CD4-positive, alpha-beta T cell treated with Interleukin-21 for 1 hour (primary cell): ENCODE data around the gene AQP4.

Experiments
- DNase-seq: peaks from one replicate; pipeline ENCODE4 v3.0.0-alpha.2; 2020

The AQP4 gene

GRCh38 chr18:26865557-26865956, at the start of gene AQP4:
TSS of gene AQP4 (minus strand) at chr18:26865707. CDS start at chr18:26865689, 18 bp downstream.
- no peak for DNase-seq

- DNase-seq: no peak
These were observed 46.3 kb upstream of the AQP4 start for GRCh38 chr18:26911840-26912239.

GRCh38 chr18:26909599-26910290, 44.2 kb upstream of the AQP4 start:
- DNase-seq: no peak

- DNase-seq: no peak
These were observed 43.4 kb upstream of the AQP4 start for GRCh38 chr18:26908906-26909305.

GRCh38 chr18:26902291-26902690, 36.8 kb upstream of the AQP4 start:
- no peak for DNase-seq

GRCh38 chr18:26901020-26901419, 35.5 kb upstream of the AQP4 start:
- no peak for DNase-seq

- DNase-seq: no peak
These were observed 28.9 kb upstream of the AQP4 start for GRCh38 chr18:26894426-26894825.

GRCh38 chr18:26893996-26894395, 28.5 kb upstream of the AQP4 start:
- DNase-seq: no peak

- DNase-seq: no peak
These were observed 22.8 kb upstream of the AQP4 start for GRCh38 chr18:26888259-26888658.

- no peak for DNase-seq
These were observed 9.6 kb upstream of the AQP4 start for GRCh38 chr18:26875040-26875654.

- DNase-seq: no peak
These were observed 8.8 kb upstream of the AQP4 start for GRCh38 chr18:26874283-26874682.

GRCh38 chr18:26869640-26870039, 4.1 kb upstream of the AQP4 start:
- no peak for DNase-seq

- DNase-seq: no peak
These were observed 3.6 kb upstream of the AQP4 start for GRCh38 chr18:26868968-26869586.

- no peak for DNase-seq
These were observed 2.0 kb upstream of the AQP4 start for GRCh38 chr18:26867471-26867870.

GRCh38 chr18:26864658-26865057, 849 bp downstream of the AQP4 start:
- DNase-seq: no peak

- DNase-seq: no peak
These were observed 1.5 kb downstream of the AQP4 start for GRCh38 chr18:26863921-26864497.

- no peak for DNase-seq
These were observed 2.2 kb downstream of the AQP4 start for GRCh38 chr18:26863122-26863879.

- no peak for DNase-seq
These were observed 3.4 kb downstream of the AQP4 start for GRCh38 chr18:26862084-26862483.

- no peak for DNase-seq
These were observed 11.1 kb downstream of the AQP4 start for GRCh38 chr18:26854292-26854881.

- DNase-seq: no peak
These were observed 12.1 kb downstream of the AQP4 start for GRCh38 chr18:26853401-26853800.

GRCh38 chr18:26843760-26844159, 21.7 kb downstream of the AQP4 start:
- no peak for DNase-seq

- DNase-seq: no peak
These were observed 24.5 kb downstream of the AQP4 start for GRCh38 chr18:26840965-26841364.

GRCh38 chr18:26839609-26840008, 25.9 kb downstream of the AQP4 start:
- no peak for DNase-seq
